ENCODE results near the gene NLRP1.

Gene NLRP1

DNA sequence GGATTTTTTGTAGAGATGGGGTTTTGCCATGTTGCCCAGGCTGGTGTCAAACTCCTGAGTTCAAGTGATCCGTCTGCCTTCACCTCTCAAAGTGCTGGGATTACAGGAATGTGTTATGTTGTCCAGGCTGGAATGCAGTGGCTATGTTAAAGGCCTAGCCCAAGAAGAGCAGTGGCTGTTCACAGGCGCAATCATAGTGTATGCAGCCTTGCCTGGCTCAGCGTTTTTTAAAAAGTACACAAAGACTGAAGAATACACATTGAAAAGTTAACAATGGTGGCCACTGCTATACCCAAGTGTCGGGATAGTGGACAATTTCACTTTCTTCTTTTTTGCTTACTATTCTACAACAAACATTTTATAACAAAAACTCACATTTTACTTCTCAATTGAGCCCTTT, 105.3 kb downstream of the NLRP1 start:
- DNase-seq (ENCODE audit: low read depth, low spot score) = no peak

DNA sequence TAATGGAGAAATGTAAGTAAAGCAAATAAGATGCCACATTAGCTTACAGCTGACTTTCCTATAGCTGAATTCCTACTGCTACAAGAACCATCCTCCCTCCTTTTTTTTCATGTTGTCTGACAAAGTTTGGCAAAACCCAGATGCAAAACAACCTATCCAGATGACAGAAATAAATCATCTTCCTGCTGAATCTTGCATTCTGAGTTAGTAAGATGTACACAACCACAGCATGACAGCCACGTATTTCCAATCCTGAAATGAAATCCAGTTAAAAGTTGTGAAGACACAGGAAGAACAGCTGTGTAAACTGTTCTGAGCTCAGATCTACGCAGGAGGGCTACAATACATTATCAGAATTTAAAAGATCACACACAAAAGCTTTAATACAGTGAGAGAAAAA, 110.4 kb downstream of the NLRP1 start:
- no peak for DNase-seq (ENCODE audit: low read depth, low spot score)

DNA sequence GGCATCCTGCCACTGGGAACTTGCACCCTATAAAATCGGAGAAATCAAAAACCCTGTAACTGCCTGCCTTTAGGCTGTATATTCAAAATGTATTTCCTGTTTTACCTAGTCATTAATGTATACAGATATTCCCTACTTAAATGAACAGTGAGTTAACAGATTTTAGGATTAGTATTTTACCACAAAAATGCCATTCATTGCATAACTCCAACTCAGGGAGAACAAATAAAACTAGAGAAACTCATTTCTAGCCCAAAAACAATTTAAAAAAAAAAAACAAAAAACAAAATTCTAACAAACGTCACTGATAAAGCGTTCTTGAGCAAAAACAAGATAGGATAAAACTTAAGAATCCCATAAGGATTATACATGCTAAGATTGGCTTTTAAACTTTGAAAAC, 111.8 kb downstream of the NLRP1 start:
- DNase-seq (ENCODE audit: low read depth, low spot score) = no peak

DNA sequence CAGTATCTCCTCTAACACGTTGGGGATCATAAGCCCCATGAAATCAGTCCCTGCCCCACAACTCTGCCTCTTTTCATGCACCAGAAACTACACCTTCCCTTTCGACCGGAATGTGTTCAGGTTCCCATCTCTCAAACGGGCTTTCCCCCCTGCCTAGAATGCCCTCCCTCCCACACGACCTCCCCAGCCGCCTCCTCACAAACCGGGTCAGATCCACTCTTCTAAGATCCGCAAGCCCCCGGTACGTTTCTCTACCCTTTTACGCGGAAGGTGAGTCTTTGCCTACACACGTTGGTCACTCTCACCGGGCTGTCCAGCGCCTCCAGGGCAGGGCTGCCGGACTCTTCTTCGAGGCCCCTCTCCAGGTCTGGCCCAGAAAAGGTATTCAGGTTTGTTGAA, 116.2 kb downstream of the NLRP1 start:
- DNase-seq (ENCODE audit: low read depth, low spot score) = no peak

DNA sequence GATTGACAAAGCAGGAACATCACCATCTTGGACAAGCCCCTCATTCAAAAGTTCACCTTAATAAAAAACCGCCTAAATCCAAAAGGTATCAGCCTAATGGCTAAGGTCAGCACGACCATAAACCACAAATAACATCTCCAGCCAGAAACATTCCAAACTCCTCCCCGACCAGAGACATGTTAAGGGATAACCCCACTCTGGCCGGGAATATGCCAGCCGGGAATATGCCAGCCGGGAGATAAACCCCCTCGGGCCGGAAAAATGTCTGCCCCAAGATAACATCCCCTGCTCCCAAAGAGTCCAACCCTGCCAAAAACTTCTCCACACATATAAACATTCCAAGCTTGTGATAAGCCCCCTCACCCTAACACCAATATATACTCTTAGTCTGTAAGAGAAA, 116.9 kb downstream of the NLRP1 start:
- no peak for DNase-seq (ENCODE audit: low read depth, low spot score)

DNA sequence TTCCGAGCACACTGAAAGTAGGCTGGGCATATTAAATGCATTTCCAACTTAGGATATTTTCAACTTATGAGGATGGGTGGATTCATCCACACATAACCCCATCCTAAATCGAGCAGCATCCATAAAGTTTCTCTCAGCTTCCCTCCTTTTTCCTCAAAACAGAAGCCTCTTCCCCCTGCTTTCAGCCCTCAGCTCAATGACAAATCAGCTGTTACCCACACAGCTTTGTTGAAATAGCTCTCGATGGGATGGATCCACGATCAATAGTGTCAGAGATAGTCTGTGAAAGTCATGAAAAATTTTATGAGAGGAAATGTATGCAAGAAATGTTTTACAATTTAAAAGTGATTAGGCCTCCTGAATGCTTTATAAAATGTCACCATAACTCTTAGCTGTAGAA, 118.0 kb downstream of the NLRP1 start:
- no peak for DNase-seq (ENCODE audit: low read depth, low spot score)

DNA sequence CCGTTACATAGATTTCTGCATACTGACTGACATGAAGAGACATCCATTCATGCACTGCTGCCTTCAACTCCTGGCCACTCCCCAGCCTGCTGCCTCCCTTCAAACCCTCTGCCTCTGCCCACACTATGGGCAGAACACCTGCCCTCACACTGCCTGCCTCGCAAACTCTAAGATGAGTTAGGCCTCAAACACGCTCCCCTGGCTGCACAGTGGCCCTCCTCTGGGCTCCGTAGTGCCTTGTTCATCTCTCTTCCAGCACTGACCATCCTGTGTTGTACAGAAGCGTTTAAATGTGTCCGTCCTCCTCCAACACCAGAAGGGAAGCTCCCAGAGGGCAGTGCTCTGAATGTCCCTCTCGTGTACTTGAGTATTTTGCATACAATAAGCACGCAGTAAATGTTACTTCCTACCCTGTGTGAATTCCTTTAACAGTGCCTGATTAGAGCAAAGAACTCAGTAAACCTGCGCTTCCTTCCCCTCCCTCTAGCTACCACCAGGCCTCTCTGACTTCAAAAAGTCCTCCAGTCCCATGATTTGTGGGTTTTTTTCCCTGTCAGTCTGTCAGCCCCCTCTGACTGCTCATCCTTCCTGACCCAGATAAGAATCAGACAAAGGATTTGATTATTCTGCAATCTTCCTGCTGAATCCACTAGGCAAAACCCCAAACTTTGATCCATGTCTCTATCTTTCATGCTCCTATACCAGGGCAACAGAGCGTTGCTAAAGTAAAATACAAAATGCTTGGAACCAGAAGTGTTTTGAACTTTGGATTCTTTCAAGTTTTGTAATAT, 119.4 kb downstream of the NLRP1 start:
- DNase-seq (ENCODE audit: low read depth, low spot score) = no peak

All from iPS DF 19.7 (cell line).